ENCODE results near the gene SH3RF3.
"Not testable (repeated sequence)": the region's sequence is repeated elsewhere in the genome, so short reads cannot be mapped to it uniquely, and the experiment has no call there.

Gene SH3RF3

GRCh38 chr2:109150559-109150958, 21.6 kb downstream of the SH3RF3 start:
- TF ChIP-seq GATA1 (IDR thresholded peaks at IDR 0.05; ENCODE audit: low read depth, low read length): no peak
- no peak for TF ChIP-seq POLR2A (IDR thresholded peaks at IDR 0.05; ENCODE audit: low read length)
- no peak for DNase-seq

- no peak for DNase-seq
- TF ChIP-seq POLR2A (IDR thresholded peaks at IDR 0.05; ENCODE audit: low read length) (no peak), GATA1 (IDR thresholded peaks at IDR 0.05; ENCODE audit: low read depth, low read length) (no peak)
These were observed 22.5 kb downstream of the SH3RF3 start for GRCh38 chr2:109151519-109151918.

GRCh38 chr2:109153005-109153784, 24.2 kb downstream of the SH3RF3 start:
- TF ChIP-seq POLR2A (IDR thresholded peaks at IDR 0.05; ENCODE audit: low read length) (no peak), GATA1 (IDR thresholded peaks at IDR 0.05; ENCODE audit: low read depth, low read length) (no peak)

GRCh38 chr2:109153807-109154206, 24.8 kb downstream of the SH3RF3 start:
- DNase-seq: no peak
- no peak for TF ChIP-seq GATA1 (IDR thresholded peaks at IDR 0.05; ENCODE audit: low read depth, low read length)
- no peak for TF ChIP-seq POLR2A (IDR thresholded peaks at IDR 0.05; ENCODE audit: low read length)

More at GRCh38 chr2:109153005-109153784, 24.2 kb downstream of the SH3RF3 start:
- DNase-seq: no peak

GRCh38 chr2:109154226-109154625, 25.2 kb downstream of the SH3RF3 start:
- no peak for DNase-seq
- no peak for TF ChIP-seq POLR2A (IDR thresholded peaks at IDR 0.05; ENCODE audit: low read length)
- TF ChIP-seq GATA1 (IDR thresholded peaks at IDR 0.05; ENCODE audit: low read depth, low read length): no peak

- no peak for TF ChIP-seq POLR2A (IDR thresholded peaks at IDR 0.05; ENCODE audit: low read length)
- no peak for TF ChIP-seq GATA1 (IDR thresholded peaks at IDR 0.05; ENCODE audit: low read depth, low read length)
- DNase-seq: no peak
These were observed 26.8 kb downstream of the SH3RF3 start for GRCh38 chr2:109155553-109156451.

GRCh38 chr2:109157563-109158105, 28.6 kb downstream of the SH3RF3 start:
- no peak for TF ChIP-seq POLR2A (IDR thresholded peaks at IDR 0.05; ENCODE audit: low read length)
- TF ChIP-seq GATA1 (IDR thresholded peaks at IDR 0.05; ENCODE audit: low read depth, low read length): no peak
- DNase-seq: no peak

GRCh38 chr2:109158237-109158636, 29.2 kb downstream of the SH3RF3 start:
- TF ChIP-seq GATA1 (IDR thresholded peaks at IDR 0.05; ENCODE audit: low read depth, low read length) (no peak), POLR2A (IDR thresholded peaks at IDR 0.05; ENCODE audit: low read length) (no peak)
- no peak for DNase-seq

- DNase-seq: no peak
- TF ChIP-seq POLR2A (IDR thresholded peaks at IDR 0.05; ENCODE audit: low read length) (no peak), GATA1 (IDR thresholded peaks at IDR 0.05; ENCODE audit: low read depth, low read length) (no peak)
These were observed 30.1 kb downstream of the SH3RF3 start for GRCh38 chr2:109159096-109159495.

- TF ChIP-seq POLR2A (IDR thresholded peaks at IDR 0.05; ENCODE audit: low read length) (no peak), GATA1 (IDR thresholded peaks at IDR 0.05; ENCODE audit: low read depth, low read length) (no peak)
- no peak for DNase-seq
These were observed 31.9 kb downstream of the SH3RF3 start for GRCh38 chr2:109160714-109161440.

GRCh38 chr2:109162367-109162766, 33.4 kb downstream of the SH3RF3 start:
- DNase-seq: not testable (repeated sequence)

- no peak for TF ChIP-seq GATA1 (IDR thresholded peaks at IDR 0.05; ENCODE audit: low read depth, low read length)
- no peak for TF ChIP-seq POLR2A (IDR thresholded peaks at IDR 0.05; ENCODE audit: low read length)
- no peak for DNase-seq
These were observed 34.0 kb downstream of the SH3RF3 start for GRCh38 chr2:109162999-109163398.

- no peak for DNase-seq
- TF ChIP-seq GATA1 (IDR thresholded peaks at IDR 0.05; ENCODE audit: low read depth, low read length) (no peak), POLR2A (IDR thresholded peaks at IDR 0.05; ENCODE audit: low read length) (no peak)
These were observed 35.3 kb downstream of the SH3RF3 start for GRCh38 chr2:109164311-109164710.
